ENCODE measurements around the gene MAX.

Gene MAX, protein sequence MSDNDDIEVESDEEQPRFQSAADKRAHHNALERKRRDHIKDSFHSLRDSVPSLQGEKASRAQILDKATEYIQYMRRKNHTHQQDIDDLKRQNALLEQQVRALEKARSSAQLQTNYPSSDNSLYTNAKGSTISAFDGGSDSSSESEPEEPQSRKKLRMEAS

DNA sequence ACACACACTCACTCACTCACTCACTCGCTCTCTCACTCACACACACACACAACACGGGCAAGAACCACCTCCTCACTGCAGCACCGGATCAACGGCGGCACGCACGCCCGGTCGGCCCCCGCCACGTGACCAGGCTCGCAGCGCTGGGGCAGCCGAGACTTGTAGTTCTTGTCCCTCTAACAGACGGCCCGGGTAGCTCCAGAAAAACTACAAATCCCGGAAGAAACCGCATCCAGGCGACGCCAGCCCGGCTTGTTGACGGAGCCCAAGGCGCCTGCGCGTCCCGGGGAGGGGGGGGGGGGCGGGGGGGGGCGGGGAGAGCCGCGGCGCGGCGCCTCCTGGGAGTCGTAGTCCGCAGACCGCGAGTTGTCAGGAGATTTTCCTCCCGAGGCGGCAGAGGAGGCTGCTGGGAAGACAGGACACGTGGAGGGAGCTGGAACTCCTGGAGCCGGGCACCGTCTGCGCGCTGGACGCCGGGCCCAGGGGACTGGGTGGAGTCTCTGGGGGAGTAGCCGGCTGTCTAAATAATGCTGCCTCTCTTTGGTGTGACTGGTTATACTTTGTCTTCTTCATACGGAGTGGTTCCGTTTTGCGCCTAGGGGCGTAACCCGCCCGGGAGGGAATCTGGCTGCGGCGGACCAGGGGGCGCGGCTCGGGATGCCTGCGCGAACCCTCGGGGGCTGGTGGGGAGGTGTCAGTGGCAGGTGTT is at the start of gene MAX:
MAX (minus strand) TSS at position 77 of the 709 bp plus-strand sequence. CDS start 178 bp downstream, outside the sequence.
- no peaks in the 10 kb centered on the region for H3K9me3 Mint-ChIP-seq
- H3K4me3 Mint-ChIP-seq = peak within 1 kb of the TSS; percentile 89
- no peaks in the 10 kb centered on the region for H3K27me3 Mint-ChIP-seq
- peak within 1 kb of the TSS; percentile 95 for H3K27ac Mint-ChIP-seq
- peaks cover 16% of the 10 kb centered on the region for H3K4me1 Mint-ChIP-seq
- ATAC-seq (ENCODE audit: low read depth) = peak; percentile 90
- peak; percentile 92 to 96 for DNase-seq (ENCODE audit: low spot score in 2 of 2)
- peaks cover 4% of the 10 kb centered on the region for H3K36me3 Mint-ChIP-seq

DNA sequence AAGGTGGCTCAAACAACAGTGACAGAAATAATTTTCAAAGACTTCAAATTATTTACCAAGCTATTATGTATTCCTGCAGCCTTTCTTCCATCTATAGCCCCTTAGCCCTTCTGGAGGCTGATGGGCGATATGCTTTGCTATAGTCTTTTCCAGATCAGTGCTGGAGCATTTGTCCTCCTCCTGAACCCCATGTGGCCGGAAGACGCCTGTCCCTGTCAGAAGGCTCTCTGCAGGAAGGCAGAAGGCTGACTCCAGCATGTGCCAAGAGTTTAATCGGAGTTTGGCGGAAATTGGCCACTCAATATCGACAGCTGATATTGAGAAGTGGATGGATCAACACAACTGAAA is 49.3 kb upstream of the MAX start:
- Mint-ChIP-seq H3K9me3 (no peaks in the 10 kb centered on the region), H3K27me3 (no peaks in the 10 kb centered on the region)
- ATAC-seq (ENCODE audit: low read depth) = no peak

DNA sequence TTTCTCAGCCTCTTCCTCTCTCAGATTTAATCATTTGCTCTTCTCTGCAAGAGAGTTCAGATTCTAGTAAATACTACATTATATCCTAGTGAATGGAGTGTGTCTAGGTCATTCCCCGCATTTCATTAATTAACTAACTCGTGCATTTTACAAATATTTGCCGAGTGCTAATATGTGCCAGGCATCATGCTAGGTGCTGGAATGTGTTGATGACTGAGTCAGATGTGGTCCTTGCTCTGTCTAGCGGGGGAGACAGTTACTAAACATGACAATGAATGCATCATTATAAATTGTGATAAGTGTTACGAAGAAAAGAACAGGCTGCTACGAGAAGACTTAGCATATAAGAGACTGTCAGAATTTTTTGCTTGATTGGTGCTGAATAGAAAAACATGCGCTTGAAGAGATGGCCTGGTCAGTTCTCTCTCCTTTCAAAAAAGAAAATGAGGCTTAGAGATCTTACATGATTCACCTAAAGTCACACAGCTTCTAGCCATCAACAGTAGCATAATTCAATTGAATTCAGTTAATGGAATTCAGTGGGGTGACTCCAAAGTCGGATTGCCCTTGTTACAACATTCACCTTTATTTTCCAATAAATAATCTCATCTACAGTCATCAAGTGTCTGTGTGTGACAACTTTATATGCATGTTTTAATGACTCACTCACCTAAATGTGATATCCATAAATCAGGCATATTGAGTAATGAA is 48.7 kb upstream of the MAX start:
- DNase-seq (ENCODE audit: low spot score in 2 of 2) = no peak
- no peak for ATAC-seq (ENCODE audit: low read depth)
- H3K36me3 Mint-ChIP-seq = peaks cover 1% of the 10 kb centered on the region
- no peaks in the 10 kb centered on the region for H3K9me3 Mint-ChIP-seq
- H3K4me1 Mint-ChIP-seq = peaks cover 3% of the 10 kb centered on the region
- no peaks in the 10 kb centered on the region for H3K27me3 Mint-ChIP-seq
- no peak overlapping the region for H3K27ac Mint-ChIP-seq
- H3K4me3 Mint-ChIP-seq = no peak overlapping the region

More for the DNA sequence above, 49.3 kb upstream of the MAX start:
- DNase-seq (ENCODE audit: low spot score in 2 of 2) = no peak
- H3K4me3 Mint-ChIP-seq = no peak overlapping the region
- H3K27ac Mint-ChIP-seq = no peak overlapping the region
- H3K4me1 Mint-ChIP-seq = peaks cover 7% of the 10 kb centered on the region
- peaks cover 1% of the 10 kb centered on the region for H3K36me3 Mint-ChIP-seq

DNA sequence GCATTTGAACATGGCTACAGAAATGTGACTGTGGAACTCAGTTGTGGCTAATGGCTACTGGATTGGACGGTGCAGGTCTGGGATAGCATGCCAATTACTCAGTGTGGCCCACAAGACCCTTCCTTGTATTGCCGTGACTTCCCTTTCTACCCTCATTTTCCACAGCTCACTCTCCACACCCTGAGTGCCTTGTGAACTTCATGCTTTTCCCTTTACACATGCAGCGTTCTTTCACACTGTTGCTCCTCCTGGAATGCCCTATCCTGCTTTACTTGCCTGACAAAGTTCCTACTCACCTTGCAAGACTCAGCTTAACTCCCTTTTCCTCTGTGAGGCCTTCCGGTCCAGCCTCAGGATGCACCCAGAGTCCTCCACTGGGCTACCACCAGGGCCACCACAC is 46.8 kb upstream of the MAX start:
- H3K4me1 Mint-ChIP-seq = no peaks in the 10 kb centered on the region
- ATAC-seq (ENCODE audit: low read depth) (no peak), DNase-seq (ENCODE audit: low spot score in 2 of 2) (no peak)
- H3K27me3 Mint-ChIP-seq = peaks cover 7% of the 10 kb centered on the region
- H3K36me3 Mint-ChIP-seq = peaks cover 1% of the 10 kb centered on the region
- H3K27ac Mint-ChIP-seq = no peak overlapping the region
- no peaks in the 10 kb centered on the region for H3K9me3 Mint-ChIP-seq
- H3K4me3 Mint-ChIP-seq = no peak overlapping the region

DNA sequence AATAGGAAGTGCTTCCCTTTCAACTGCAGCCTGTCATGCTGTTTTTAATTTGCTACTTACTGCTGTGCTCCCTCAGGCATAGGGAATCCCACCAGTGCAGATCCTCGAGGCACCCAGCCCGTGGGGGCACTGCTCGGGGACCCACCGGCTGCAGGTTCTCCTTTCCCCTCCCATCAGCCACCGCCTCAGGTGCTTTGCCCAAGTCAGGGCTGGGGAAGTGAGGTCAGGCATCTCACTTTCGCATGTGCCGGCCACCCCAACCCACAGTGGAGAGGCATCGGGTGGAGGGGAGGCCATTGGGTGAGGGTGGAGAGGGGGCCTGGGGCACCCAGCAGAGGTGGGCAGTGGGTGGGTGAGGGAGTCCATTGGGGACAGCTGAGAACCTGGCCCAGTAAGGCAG is 41.9 kb upstream of the MAX start:
- ATAC-seq (ENCODE audit: low read depth) = no peak
- H3K4me1 Mint-ChIP-seq = no peaks in the 10 kb centered on the region

DNA sequence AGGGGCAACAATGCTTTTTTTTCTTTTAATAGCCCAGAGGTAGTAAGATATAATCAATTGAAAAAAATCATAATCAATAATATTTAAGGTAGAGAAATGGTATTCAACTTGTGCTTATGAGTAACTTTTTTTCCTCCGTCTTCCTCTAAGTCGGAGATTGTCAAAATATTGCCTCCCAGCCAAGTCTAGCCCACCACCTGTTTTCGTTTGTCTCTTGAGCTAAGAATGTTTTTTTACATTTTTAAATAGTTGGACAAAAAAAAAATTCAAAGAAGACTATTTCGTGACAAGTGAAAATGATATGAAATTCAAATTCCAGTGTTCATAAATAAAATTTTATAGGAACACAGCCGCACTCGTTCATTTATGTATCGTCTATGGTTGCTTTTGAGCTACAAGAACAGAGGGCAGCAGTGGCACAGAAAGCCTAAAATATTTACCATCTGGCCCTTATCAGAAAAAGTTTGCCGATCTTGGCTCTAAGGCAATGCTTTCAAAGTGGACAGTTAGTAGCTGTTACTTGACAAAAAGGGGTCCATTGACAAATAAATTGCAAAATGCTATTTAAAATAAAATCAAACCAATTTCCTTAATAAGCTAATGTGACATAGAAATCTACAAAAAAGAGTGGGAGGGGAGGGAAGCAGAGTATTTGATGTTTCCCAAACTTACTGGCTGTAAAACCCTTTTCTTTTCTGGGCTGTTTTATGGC is 40.8 kb upstream of the MAX start:
- H3K9me3 Mint-ChIP-seq = no peaks in the 10 kb centered on the region
- DNase-seq (ENCODE audit: low spot score in 2 of 2) (no peak), ATAC-seq (ENCODE audit: low read depth) (no peak)
- peaks cover 10% of the 10 kb centered on the region for H3K27me3 Mint-ChIP-seq
- no peak overlapping the region for H3K27ac Mint-ChIP-seq
- H3K4me1 Mint-ChIP-seq = no peaks in the 10 kb centered on the region
- H3K36me3 Mint-ChIP-seq = no peaks in the 10 kb centered on the region
- H3K4me3 Mint-ChIP-seq = no peak overlapping the region

More for the DNA sequence above, 41.9 kb upstream of the MAX start:
- Mint-ChIP-seq H3K4me3 (no peak overlapping the region), H3K9me3 (no peaks in the 10 kb centered on the region), H3K27ac (no peak overlapping the region), H3K27me3 (peaks cover 10% of the 10 kb centered on the region), H3K36me3 (no peaks in the 10 kb centered on the region)
- DNase-seq (ENCODE audit: low spot score in 2 of 2) = no peak

DNA sequence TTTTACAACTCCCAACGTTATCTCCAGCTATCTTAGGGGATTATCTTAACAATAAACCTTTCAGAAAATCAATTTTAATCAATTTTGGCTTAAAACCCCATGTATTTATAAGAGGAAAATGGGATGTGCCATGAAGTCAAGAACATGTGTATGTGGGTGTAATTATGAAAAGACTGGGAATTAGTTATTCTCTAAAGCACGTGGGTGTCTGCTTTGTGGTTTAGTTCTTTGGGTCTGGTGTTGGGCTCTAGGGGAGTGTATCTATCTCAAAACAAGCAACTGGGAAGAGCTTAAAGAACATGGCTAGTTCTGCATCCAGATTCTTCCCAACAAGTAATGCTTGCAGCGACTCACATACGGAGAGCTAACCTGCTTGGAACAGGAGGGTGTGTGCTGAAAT is 40.1 kb upstream of the MAX start:
- no peak for DNase-seq (ENCODE audit: low spot score in 2 of 2)
- no peak for ATAC-seq (ENCODE audit: low read depth)
- no peak overlapping the region for H3K4me3 Mint-ChIP-seq
- no peak overlapping the region for H3K27ac Mint-ChIP-seq
- no peaks in the 10 kb centered on the region for H3K36me3 Mint-ChIP-seq
- peaks cover 10% of the 10 kb centered on the region for H3K27me3 Mint-ChIP-seq
- no peaks in the 10 kb centered on the region for H3K9me3 Mint-ChIP-seq
- H3K4me1 Mint-ChIP-seq = no peaks in the 10 kb centered on the region

DNA sequence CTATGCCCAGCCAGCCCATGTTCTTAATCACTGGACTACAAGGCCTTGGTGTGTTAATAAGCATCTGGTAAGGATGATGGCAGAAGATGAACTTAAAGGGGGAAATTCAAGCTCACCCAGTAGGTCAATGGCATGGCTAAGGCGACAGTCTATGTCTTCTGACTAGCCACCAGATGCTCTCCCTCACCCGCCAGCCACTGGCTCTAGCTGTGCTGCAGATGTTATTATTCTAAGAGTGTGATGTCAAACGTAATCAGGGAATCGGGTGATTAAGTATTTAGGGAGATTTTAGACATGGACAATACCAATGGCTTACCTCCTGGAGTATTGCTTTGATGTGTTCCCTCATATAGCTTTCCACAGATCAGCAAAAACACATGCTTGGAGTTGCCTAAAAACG is 39.2 kb upstream of the MAX start:
- Mint-ChIP-seq H3K9me3 (no peaks in the 10 kb centered on the region), H3K27ac (no peak overlapping the region), H3K4me1 (no peaks in the 10 kb centered on the region), H3K4me3 (no peak overlapping the region), H3K27me3 (peaks cover 10% of the 10 kb centered on the region), H3K36me3 (no peaks in the 10 kb centered on the region)
- DNase-seq (ENCODE audit: low spot score in 2 of 2) (no peak), ATAC-seq (ENCODE audit: low read depth) (no peak)

DNA sequence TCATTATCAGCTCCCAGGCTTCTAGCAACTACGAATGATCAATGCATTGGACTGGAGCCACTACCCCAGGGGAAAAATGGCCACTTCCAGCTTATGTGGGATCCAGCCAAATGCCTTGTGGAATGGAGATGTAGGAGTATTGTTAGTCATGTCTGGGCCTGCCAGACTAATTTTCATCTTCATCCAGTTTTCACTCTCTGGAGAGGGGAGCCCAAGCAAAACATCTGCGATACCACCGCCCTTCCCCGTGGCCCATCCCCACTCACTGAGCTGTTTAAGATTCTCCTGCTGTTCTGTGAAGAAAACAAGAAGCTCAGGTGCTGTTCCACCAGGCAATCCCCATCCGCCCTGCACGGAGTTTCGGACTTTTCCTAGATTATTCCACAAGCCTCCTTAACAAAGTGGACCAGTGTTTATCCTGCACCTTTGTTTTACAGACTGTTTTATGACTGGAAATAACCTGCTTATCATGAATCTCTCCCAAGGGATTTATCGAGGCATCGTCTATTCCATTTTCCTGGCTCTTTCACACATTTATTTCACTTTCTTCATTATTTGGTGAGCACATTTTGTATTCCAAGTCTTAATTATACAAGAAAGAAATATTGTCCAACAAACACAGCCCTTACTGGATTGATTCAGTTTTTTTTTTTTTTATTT is 35.5 kb upstream of the MAX start:
- H3K36me3 Mint-ChIP-seq = no peaks in the 10 kb centered on the region
- no peak overlapping the region for H3K4me3 Mint-ChIP-seq
- H3K27me3 Mint-ChIP-seq = no peaks in the 10 kb centered on the region
- DNase-seq (ENCODE audit: low spot score in 2 of 2) (no peak), ATAC-seq (ENCODE audit: low read depth) (no peak)
- no peaks in the 10 kb centered on the region for H3K9me3 Mint-ChIP-seq
- H3K27ac Mint-ChIP-seq = no peak overlapping the region
- no peaks in the 10 kb centered on the region for H3K4me1 Mint-ChIP-seq

DNA sequence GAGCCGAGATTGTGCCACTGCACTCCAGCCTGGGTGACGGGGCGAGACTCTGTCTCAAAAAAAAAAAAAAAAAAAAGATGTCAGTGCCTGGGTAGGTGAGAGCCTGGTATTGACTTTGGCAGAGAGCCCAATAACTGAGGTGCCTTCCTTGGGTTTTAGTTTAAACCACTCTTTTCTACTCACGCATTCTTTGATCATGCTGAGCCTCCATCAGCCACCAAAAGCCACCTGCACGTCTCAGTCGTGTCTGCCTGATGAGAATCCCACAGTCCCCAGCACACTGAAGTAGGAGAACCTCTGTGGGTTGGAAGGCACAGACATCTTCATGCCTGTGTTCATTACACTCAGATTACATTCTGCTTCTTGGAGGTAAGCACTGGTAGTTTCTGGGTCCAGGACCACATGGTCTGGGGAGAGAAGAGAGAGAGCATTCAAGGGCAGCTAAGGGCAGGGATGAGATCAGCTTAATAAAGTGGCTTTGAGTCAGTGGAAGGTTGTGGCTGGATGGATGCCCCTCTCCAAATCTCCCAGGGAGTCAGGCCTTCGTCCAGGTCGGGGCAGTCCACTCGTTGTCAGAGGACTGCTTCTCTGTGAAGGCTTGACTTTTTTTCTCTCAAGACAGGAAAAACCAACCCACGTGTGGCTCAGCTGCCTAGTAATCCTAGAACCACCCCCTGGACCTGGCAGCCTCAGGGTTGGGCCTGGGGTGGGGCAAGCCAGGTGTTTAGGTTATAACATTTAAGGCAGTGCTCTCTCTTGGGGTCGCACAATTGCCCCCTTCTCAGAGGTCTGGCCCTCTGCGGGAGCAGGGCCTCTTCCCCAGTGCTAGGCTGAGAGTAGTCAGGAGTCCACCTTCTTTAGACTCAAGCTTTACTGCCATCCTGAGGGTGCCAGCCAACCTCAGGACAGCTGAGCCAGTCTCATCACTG is 32.6 kb upstream of the MAX start:
- no peaks in the 10 kb centered on the region for H3K4me1 Mint-ChIP-seq
- DNase-seq (ENCODE audit: low spot score in 2 of 2) (no peak), ATAC-seq (ENCODE audit: low read depth) (no peak)
- H3K27me3 Mint-ChIP-seq = no peaks in the 10 kb centered on the region
- no peak overlapping the region for H3K27ac Mint-ChIP-seq
- H3K9me3 Mint-ChIP-seq = no peaks in the 10 kb centered on the region
- H3K36me3 Mint-ChIP-seq = no peaks in the 10 kb centered on the region
- no peak overlapping the region for H3K4me3 Mint-ChIP-seq

DNA sequence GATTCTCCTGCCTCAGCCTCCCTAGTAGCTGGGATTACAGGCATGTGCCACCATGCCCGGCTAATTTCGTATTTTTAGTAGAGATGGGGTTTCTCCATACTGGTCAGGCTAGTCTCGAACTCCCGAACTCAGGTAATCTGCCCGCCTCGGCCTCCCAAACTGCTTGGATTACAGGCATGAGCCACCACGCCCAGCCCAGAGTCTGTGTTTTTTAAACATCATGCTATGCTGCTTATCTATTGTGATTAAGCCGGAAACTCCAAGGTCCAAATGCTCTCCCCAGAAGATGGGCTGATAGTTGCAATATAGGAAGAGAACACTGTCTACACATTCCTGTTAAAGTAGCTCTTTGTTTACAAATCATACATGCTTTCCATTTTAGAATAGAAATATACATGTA is 30.5 kb upstream of the MAX start:
- DNase-seq (ENCODE audit: low spot score in 2 of 2) (no peak), ATAC-seq (ENCODE audit: low read depth) (no peak)
- H3K4me3 Mint-ChIP-seq = no peak overlapping the region
- no peaks in the 10 kb centered on the region for H3K36me3 Mint-ChIP-seq
- no peaks in the 10 kb centered on the region for H3K9me3 Mint-ChIP-seq
- no peaks in the 10 kb centered on the region for H3K4me1 Mint-ChIP-seq
- H3K27ac Mint-ChIP-seq = no peak overlapping the region
- no peaks in the 10 kb centered on the region for H3K27me3 Mint-ChIP-seq

DNA sequence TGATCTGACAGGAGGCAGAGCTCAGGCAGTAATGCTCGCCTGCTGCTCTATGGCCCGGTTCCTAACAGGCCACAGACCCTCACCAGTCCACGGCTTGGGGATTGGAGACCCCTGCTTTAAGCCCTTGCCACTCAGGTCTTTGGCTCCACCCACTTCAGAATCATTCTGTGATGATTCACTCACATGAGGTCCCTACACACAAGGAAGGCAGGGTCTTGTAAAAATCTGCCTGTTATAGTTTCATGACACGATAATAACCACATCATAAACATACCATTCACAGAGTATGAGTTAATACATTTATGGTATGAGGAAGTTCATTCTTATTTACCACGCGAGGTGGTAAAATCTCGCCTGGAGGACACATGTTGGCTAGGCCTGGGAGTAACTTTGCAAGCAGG is 29.0 kb upstream of the MAX start:
- ATAC-seq (ENCODE audit: low read depth) (no peak), DNase-seq (ENCODE audit: low spot score in 2 of 2) (no peak)
- no peak overlapping the region for H3K4me3 Mint-ChIP-seq
- H3K27me3 Mint-ChIP-seq = no peaks in the 10 kb centered on the region
- H3K9me3 Mint-ChIP-seq = no peaks in the 10 kb centered on the region
- H3K27ac Mint-ChIP-seq = no peak overlapping the region
- H3K4me1 Mint-ChIP-seq = no peaks in the 10 kb centered on the region
- H3K36me3 Mint-ChIP-seq = no peaks in the 10 kb centered on the region

DNA sequence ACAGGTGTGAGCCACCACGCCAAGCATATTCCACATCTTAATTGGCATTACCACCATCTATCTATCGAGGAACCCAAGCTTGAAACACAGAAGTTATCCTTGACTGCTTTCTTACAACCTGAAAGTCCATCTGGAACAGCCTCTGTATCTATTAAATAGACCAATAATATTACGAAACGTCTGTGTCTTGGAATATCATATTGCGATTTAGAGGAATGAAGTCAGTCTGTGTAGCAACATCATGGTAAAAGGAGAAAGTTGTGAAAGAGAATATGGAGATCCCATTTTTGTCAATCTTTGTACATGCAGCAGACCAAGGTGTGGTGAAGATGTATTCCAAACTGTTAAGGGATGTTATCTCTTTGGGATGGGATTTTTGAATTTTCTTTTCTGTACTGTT is 25.8 kb upstream of the MAX start:
- Mint-ChIP-seq H3K27ac (no peak overlapping the region), H3K9me3 (no peaks in the 10 kb centered on the region), H3K4me3 (no peak overlapping the region), H3K4me1 (no peaks in the 10 kb centered on the region), H3K36me3 (no peaks in the 10 kb centered on the region), H3K27me3 (no peaks in the 10 kb centered on the region)
- no peak for ATAC-seq (ENCODE audit: low read depth)
- DNase-seq (ENCODE audit: low spot score in 2 of 2) = no peak

All from memory B cell (primary cell).